SK-N-MC (cell line): ENCODE results near the gene ZNFX1.

Experiments
- DNase-seq: peaks from one replicate; pipeline ENCODE4 v3.0.0-alpha.2; 2011; ENCODE audit warnings: low read depth, low spot score
- H3K27ac ChIP-seq: fragments of 200-600 bp; sonication (generic); 2 replicates; pipeline ENCODE4 v1.5.1; 2016; ENCODE audit warnings: mixed run types
- H3K36me3 ChIP-seq: fragments of 200-600 bp; sonication (generic); 2 replicates; pipeline ENCODE4 v1.6.1; 2017; ENCODE audit warnings: antibody characterized with exemption, low read length, mixed read lengths; ENCODE audit not compliant: insufficient read depth
- H3K4me3 ChIP-seq: fragments of 200-600 bp; sonication (generic); 2 replicates; pipeline ENCODE4 v1.5.1; 2016
- H3K9ac ChIP-seq: fragments of 200-600 bp; sonication (generic); 2 replicates; pipeline ENCODE4 v1.8.0; 2017; ENCODE audit warnings: mixed run types, mixed read lengths; ENCODE audit not compliant: insufficient read length
- H3K9me3 ChIP-seq: fragments of 200-600 bp; sonication (generic); 2 replicates; pipeline ENCODE4 v1.6.1; 2017; ENCODE audit warnings: low read depth, mild to moderate bottlenecking, antibody characterized with exemption, low read length, moderate library complexity, mixed read lengths
- EZH2 ChIP-seq: fragments of 200-600 bp; sonication (generic); IDR thresholded peaks from one replicate; pipeline ENCODE4 v1.6.1; 2017; ENCODE audit warnings: antibody characterized with exemption
- FOXP2 ChIP-seq: optimal IDR thresholded peaks from 2 replicates; pipeline ENCODE3; 2011; ENCODE audit warnings: mild to moderate bottlenecking, moderate library complexity; ENCODE audit not compliant: insufficient read depth; ENCODE audit errors: extremely low read length, control extremely low read depth
- POLR2AphosphoS5 ChIP-seq: IDR thresholded peaks from 2 replicates; pipeline ENCODE4 v1.6.1; 2012; ENCODE audit warnings: mild to moderate bottlenecking, low read depth, low read length, borderline replicate concordance

Gene ZNFX1

GRCh38 chr20:49268600-49269365, 9.1 kb downstream of the ZNFX1 start:
- no peak for DNase-seq
- Histone ChIP-seq H3K9ac (no peak overlapping the region), H3K4me3 (0 out of 2 replicates have a peak overlapping the region, but pooled peaks have one; percentile 14), H3K27ac (no peak overlapping the region), H3K36me3 (peaks cover 76% of the 10 kb centered on the region), H3K9me3 (no peaks in the 10 kb centered on the region)
- TF ChIP-seq EZH2 (no peak), POLR2AphosphoS5 (no peak)

- no peak overlapping the region for H3K4me3 ChIP-seq
- H3K27ac ChIP-seq: no peak overlapping the region
- TF ChIP-seq EZH2: no peak
- no peak for TF ChIP-seq POLR2AphosphoS5
- TF ChIP-seq FOXP2: no peak
- H3K9me3 ChIP-seq: no peaks in the 10 kb centered on the region
- H3K36me3 ChIP-seq: peaks cover 76% of the 10 kb centered on the region
- no peak overlapping the region for H3K9ac ChIP-seq
- DNase-seq: no peak
These were observed 10.5 kb downstream of the ZNFX1 start for GRCh38 chr20:49267327-49267726.

GRCh38 chr20:49262444-49262843, 15.4 kb downstream of the ZNFX1 start:
- no peak overlapping the region for H3K9ac ChIP-seq
- H3K36me3 ChIP-seq: peaks cover 63% of the 10 kb centered on the region
- no peak for TF ChIP-seq POLR2AphosphoS5
- TF ChIP-seq EZH2: no peak
- DNase-seq: no peak
- no peaks in the 10 kb centered on the region for H3K9me3 ChIP-seq
- H3K27ac ChIP-seq: no peak overlapping the region
- no peak overlapping the region for H3K4me3 ChIP-seq

DNA sequence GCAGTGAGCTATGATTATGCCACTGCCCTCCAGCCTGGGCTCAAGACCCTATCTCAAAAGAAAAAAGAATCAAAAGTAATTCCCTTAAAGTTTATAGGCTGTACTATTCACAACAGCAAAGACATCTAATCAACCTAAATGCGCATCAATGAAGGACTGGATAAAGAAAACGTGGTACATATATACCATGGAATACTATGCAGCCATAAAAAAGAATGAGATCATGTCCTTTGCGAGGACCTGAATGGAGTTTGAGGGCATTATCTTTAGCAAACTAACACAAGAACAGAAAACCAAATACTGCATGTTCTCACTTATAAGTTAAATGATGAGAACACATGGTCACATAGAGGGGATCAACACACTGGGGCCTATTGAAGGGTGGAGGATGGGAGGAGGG, 16.7 kb downstream of the ZNFX1 start:
- DNase-seq: no peak
- H3K27ac ChIP-seq: no peak overlapping the region
- TF ChIP-seq EZH2 (no peak), FOXP2 (no peak), POLR2AphosphoS5 (no peak)
- H3K36me3 ChIP-seq: peaks cover 73% of the 10 kb centered on the region
- H3K9ac ChIP-seq: no peak overlapping the region
- H3K4me3 ChIP-seq: no peak overlapping the region
- no peaks in the 10 kb centered on the region for H3K9me3 ChIP-seq

DNA sequence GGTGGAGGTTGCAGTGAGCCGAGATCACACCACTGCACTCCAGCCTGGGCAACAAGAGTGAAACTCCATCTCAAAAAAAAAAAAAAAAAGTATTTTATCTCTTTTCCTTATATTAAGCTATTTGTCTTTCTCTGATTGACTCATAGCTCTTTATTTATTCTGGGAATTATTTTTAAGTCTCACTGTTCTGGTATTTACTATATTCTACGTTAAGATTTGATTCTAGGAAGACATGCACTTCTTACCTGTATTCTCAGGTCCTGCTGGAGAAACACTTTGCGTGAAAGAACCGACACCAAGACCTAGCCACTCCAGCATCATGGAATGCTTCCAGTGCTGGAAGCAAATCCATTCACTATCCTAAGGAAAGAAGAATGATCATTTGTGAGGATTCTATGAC, 17.6 kb downstream of the ZNFX1 start:
- no peak for TF ChIP-seq POLR2AphosphoS5
- TF ChIP-seq FOXP2: no peak
- no peak for TF ChIP-seq EZH2
- Histone ChIP-seq H3K36me3 (peaks cover 74% of the 10 kb centered on the region), H3K9ac (no peak overlapping the region), H3K4me3 (no peak overlapping the region), H3K27ac (no peak overlapping the region), H3K9me3 (no peaks in the 10 kb centered on the region)
- no peak for DNase-seq

- H3K4me3 ChIP-seq: no peak overlapping the region
- no peak for TF ChIP-seq FOXP2
- TF ChIP-seq EZH2: no peak
- TF ChIP-seq POLR2AphosphoS5: no peak
- H3K27ac ChIP-seq: no peak overlapping the region
- H3K9ac ChIP-seq: no peak overlapping the region
- no peak for DNase-seq
- H3K36me3 ChIP-seq: peaks cover 73% of the 10 kb centered on the region
- no peaks in the 10 kb centered on the region for H3K9me3 ChIP-seq
These were observed 18.1 kb downstream of the ZNFX1 start for GRCh38 chr20:49259799-49260198.

DNA sequence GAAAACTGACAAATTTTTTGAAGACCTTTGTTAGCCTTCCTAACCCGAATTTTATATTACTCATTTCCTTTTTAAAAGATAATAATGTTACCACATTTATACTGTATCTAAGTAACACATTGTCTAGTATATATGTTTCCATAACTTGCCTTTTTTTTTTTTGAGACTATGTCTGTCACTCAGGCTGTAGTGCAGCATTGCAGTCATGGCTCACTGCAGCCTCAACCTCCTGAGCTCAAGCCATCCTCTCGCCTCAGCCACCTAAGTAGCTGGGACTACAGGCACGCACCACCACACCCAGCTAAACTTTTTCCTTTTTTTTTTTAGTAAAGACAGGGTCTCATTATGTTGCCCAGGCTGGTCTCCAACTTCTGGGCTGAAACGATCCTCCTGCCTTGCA, 18.6 kb downstream of the ZNFX1 start:
- no peak overlapping the region for H3K9ac ChIP-seq
- peaks cover 73% of the 10 kb centered on the region for H3K36me3 ChIP-seq
- H3K9me3 ChIP-seq: no peaks in the 10 kb centered on the region
- no peak overlapping the region for H3K27ac ChIP-seq
- no peak overlapping the region for H3K4me3 ChIP-seq
- no peak for DNase-seq
- no peak for TF ChIP-seq FOXP2

- Histone ChIP-seq H3K9ac (no peak overlapping the region), H3K9me3 (no peaks in the 10 kb centered on the region), H3K27ac (no peak overlapping the region), H3K36me3 (peaks cover 73% of the 10 kb centered on the region), H3K4me3 (no peak overlapping the region)
- DNase-seq: no peak
- no peak for TF ChIP-seq EZH2
- no peak for TF ChIP-seq POLR2AphosphoS5
- TF ChIP-seq FOXP2: no peak
These were observed 21.6 kb downstream of the ZNFX1 start for GRCh38 chr20:49256261-49256660.
